ENCODE data around the gene COL16A1.

The COL16A1 gene

GRCh38 chr1:31688233-31688918, 15.4 kb downstream of the COL16A1 start:
- DNase-seq (ENCODE audit: low read depth in 3 of 3), result no peak

- no peak for DNase-seq (ENCODE audit: low read depth in 3 of 3)
These were observed 16.2 kb downstream of the COL16A1 start for GRCh38 chr1:31687601-31688000.

- DNase-seq (ENCODE audit: low read depth in 3 of 3), result no peak
These were observed 18.0 kb downstream of the COL16A1 start for GRCh38 chr1:31685795-31686194.

GRCh38 chr1:31683997-31684396, 19.8 kb downstream of the COL16A1 start:
- no peak for DNase-seq (ENCODE audit: low read depth in 3 of 3)

DNA sequence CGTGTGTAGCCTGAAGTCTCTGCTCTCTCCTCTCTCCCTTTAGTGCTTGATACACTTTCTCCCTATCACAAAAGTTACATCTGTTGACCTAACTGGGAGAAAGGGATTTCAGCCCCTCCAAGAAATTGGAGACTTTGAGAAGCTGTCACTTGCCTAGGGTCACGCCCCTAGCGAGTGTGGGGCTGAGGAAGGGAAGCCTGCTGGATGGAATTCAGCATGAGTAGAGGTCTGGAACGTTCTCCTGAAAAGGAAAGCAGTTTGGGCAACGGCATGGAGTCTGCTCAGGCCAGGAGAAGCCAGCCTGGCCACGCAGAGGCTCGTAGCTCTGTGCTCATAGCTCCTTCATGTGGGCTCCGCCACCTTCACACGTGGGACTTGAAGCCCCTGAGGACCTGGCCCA, 22.4 kb downstream of the COL16A1 start:
- DNase-seq (ENCODE audit: low read depth in 3 of 3), result no peak

GRCh38 chr1:31679676-31680230, 24.1 kb downstream of the COL16A1 start:
- DNase-seq (ENCODE audit: low read depth in 3 of 3), result no peak

DNA sequence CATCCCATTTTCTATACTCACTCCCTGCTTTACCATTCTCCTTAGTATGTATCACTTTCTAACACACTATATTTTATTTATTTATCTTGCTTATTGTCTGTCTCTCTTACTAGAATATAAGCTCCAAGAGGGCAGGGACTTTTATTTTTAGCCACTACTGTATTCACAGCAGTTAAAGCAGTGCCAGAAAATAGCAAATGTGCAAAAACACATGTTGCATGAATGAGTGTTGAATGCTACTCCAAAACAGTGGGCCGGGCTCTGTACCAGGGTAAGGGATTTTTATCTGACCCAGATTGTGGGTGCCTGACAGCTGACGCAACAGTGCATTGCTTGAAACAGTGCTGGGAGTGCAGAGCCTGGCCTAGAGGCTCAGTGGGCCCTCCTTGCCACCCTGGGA, 24.7 kb downstream of the COL16A1 start:
- DNase-seq (ENCODE audit: low read depth in 3 of 3), result no peak

DNA sequence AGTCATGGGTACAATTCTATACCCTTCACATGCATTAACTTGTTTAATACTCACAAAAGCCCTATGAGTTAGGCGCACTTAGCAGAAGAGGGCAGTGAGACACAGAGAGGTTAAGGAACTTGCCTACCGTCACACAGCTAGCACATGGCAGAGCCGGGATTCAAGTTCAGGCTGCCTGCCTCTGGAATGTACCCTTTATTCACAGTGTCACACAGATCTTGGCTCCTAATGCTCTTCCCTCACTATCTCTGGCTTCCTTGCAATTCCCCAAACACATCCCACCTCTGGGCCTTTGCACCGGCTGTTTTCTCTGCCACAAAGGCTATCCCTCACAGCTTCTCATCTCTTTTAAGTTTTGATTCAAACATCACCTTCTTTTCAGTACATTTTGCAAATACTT, 25.1 kb downstream of the COL16A1 start:
- no peak for DNase-seq (ENCODE audit: low read depth in 3 of 3)

- no peak for DNase-seq (ENCODE audit: low read depth in 3 of 3)
These were observed 25.9 kb downstream of the COL16A1 start for GRCh38 chr1:31677949-31678348.

GRCh38 chr1:31677401-31677800, 26.4 kb downstream of the COL16A1 start:
- no peak for DNase-seq (ENCODE audit: low read depth in 3 of 3)

DNA sequence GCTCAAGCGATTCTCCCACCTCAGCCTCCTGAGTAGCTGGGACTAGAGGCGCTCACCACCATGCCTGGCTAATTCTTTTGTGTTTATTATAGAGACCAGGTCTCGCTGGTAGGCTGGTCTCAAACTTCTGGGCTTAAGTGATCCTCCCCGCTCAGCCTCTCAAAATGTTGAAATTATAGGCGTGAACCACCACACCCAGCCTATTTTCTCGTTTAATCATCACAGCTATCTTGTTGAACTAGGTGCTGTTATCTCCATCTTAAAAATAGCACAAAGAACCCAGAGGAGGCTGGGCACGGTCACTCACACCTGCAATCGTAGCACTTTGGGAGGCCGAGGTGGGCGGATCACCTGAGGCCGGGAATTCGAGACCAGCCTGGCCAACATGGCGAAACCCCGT, 28.1 kb downstream of the COL16A1 start:
- DNase-seq (ENCODE audit: low read depth in 3 of 3), result no peak

- DNase-seq (ENCODE audit: low read depth in 3 of 3), result no peak
These were observed 28.7 kb downstream of the COL16A1 start for GRCh38 chr1:31675161-31675560.

GRCh38 chr1:31674626-31675025, 29.2 kb downstream of the COL16A1 start:
- no peak for DNase-seq (ENCODE audit: low read depth in 3 of 3)

GRCh38 chr1:31673433-31673832, 30.4 kb downstream of the COL16A1 start:
- no peak for DNase-seq (ENCODE audit: low read depth in 3 of 3)

GRCh38 chr1:31672986-31673385, 30.8 kb downstream of the COL16A1 start:
- no peak for DNase-seq (ENCODE audit: low read depth in 3 of 3)

DNA sequence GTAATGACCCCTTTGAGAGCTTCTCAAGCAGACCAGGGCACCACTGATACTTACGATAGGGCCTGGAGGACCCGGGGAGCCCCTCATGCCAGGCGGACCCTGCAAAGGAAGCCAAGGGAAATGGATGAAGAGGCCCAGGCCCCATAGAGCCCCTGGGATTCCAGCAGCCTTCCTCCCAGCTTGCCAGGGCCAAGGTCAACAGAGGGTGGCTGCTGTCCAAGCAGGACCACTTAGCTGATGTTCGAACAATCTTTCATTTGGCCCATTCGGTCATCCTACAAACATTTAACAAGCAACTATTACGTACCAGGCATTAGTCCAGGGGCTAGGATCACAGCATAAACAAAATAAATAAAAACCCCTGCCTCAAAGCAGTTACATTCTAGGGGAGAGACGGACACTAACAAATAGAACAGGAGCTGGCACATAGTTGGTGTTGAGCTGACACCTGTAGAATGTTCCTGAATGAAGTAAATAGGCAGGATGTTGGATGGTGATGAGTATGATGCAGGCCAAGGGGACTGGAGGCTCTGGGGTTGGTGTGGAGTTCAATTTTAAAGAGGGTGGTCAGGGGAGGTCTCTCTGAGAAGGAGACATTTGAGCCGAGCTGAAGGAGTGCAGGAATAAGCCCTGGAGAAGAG, 32.1 kb downstream of the COL16A1 start:
- DNase-seq (ENCODE audit: low read depth in 3 of 3), result no peak

DNA sequence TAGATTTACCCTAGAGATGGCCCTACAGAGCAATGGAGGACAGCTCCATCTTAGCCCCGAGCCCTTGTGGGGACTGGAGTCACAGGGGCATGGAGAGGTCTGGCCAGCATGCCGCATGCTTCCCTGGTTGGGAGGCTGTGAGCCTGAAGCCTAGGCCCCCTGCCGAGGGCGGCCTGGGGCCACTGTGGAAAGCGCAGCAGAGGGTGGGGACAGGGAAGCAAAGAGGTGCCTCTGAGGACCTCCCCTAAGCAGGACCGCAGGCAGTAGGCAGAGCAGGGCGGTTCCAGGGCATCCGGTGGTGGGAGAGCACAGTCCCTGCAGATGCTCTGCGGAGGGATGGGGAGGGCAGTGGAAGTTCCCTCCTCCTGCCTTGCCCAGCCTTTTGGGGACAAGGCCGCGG, 32.7 kb downstream of the COL16A1 start:
- DNase-seq (ENCODE audit: low read depth in 3 of 3), result no peak

DNA sequence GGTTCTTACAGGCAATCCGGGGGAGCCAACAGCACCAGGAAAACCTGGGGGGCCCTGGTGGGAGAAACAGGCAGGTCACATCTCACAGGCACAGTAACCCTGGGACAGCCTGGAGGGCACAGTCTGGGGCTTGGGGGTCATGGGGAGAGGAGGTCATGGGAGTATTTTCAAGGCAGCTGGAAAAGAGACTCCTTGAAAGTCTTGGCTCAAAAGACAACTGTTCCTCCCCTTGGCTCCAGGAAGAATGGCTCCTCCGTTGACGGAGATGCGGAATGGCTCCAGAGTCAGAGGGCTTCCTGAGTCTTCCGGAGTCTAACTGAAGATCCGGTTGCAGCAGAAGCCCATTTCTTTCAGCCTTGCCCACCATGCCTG, 33.2 kb downstream of the COL16A1 start:
- no peak for DNase-seq (ENCODE audit: low read depth in 3 of 3)

- no peak for DNase-seq (ENCODE audit: low read depth in 3 of 3)
These were observed 33.8 kb downstream of the COL16A1 start for GRCh38 chr1:31669786-31670592.

DNA sequence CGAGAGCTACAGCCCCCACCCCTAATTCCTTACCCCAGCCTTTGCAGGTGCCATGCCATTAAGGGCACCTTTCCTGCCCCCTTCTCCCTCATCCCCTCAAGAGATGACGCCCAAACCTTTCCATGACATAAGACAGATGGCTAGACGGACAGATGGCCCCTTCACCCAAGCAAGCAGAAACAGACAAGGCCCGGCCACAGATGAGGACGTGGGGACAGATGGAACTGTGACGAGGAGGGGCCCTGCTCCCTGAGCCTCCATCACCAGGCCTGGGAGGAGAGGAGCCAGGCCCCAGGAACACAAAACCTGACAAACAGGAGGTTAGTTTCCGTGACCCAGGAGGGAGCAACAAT, 34.4 kb downstream of the COL16A1 start:
- no peak for DNase-seq (ENCODE audit: low read depth in 3 of 3)

DNA sequence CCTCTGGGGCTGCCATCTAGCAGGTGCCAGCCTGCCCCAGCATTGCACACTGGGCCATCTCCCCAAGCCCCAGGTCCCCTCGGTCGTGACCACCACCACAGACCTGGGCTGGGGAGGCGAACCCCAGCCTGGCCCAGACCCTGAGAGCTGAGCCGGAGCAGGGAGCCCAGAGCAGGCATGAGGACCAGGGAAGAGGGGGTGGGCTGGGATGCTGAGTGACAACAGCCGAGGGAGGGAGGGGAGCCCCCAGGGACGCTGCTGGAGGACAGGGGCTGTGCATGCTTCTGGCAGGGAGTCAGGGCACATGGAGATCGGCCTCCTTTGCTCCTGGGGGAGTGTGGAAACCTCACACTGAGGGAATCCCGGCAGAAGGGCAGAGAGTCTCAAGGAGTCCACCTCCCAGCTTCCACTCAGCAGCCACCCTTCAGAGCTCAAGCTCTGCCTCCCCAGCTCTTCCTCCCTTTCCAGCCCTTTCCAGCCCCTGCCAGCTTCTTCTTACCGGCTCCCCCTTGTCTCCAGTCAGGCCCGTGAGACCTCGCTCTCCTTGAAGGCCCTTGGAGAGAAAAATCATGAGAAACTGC, 35.4 kb downstream of the COL16A1 start:
- no peak for DNase-seq (ENCODE audit: low read depth in 3 of 3)

DNA sequence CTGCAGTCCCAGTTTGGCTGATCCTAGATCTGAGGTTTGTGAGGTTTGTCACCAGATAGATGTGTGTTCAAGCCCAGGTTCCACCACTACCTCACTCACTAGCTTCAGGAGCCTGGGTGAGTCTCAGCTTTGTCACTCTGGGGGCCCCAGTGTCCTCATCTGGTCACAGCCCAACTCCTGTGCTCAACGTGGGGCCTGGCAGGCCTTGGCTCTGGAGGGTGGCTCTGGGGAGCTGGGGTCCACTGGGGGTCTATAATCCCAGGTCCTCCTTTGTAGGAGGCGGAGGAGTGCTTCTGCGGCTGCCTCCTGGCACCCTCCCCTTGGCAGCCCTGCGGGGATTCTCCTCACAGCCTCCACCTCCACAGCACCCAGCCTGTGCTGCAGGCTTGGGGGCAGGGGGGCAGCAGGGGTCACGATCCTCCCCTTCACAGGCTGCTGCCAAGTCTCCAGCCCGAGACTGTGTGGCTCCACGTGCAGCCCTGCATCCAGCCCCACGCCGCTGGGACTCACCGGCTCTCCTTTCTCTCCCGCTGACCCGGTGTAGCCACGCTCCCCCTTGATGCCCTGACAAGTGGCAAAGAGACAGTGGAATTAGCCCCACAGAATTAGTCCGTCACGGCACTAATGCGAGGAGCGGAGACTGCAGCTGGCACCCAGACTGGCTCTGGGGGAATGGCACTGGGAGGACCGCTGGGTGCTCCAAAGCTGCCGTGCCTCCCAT, 36.6 kb downstream of the COL16A1 start:
- no peak for DNase-seq (ENCODE audit: low read depth in 3 of 3)
